ENCODE results near the gene TMED4. TPM values are rescaled to one million over a fixed set of nuclear protein-coding genes. Genes with fewer than 3 reads are reported as not detected.

The TMED4 gene
- total and polyA plus RNA-seq, 2 of the 13 experiments (the other 11 are each of a cell fraction or from before 2014, with no cell fraction given): 81.4 to 109 TPM

DNA sequence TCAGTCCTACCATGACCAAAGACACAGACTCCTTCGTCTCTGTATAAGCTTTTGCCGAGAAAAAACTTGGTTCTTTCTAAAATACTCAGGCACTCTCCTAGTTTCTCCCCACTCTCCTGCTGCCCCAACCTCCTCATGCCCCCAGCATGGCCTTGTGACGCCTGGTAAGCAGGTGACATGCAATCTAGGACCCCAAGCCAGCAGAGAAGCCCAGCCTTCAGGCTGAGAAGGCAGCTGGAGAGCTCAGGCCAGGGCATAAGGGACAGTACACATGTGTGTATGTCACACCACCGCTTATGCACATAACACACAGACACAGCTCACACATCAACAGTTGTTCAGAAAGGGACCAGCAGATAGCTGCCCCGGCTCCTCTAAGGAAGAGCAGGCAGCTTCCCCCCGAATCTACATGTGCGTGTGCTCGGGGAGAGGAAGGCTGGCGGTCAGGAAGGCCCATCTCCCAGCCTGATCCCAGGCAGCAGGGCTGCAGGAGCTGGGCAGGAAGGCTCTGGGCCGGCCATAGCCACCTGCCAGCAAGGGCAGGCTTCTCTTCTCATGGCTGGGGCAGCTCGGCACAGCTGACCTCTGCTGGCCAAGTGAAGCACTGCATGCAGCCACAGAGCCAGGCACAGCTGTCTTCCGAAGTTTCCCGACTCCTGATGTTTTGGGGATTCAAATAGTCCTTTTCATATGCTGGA is 16.8 kb downstream of the TMED4 start (continued):
- TF ChIP-seq ZFAT (CRISPR knock-in tag; conservative IDR thresholded peaks at IDR 0.05) (no peak), ZNF230 (CRISPR knock-in tag; IDR thresholded peaks at IDR 0.05) (no peak), GATAD1 (CRISPR knock-in tag; IDR thresholded peaks at IDR 0.05) (peak; percentile 20; the same call in 1 of the 2 replicates), KLF16 (CRISPR knock-in tag; IDR thresholded peaks at IDR 0.05) (no peak), REL (CRISPR knock-in tag; conservative IDR thresholded peaks at IDR 0.05) (no peak), POLR2A (IDR thresholded peaks at IDR 0.05; ENCODE audit: insufficient read depth in 1 of 2, low read depth in 2 of 2, low read length in 2 of 2) (peak in 1 of 2 experiments; percentile 33; a peak in 1 of 4 replicates), MAFG (CRISPR knock-in tag; IDR thresholded peaks at IDR 0.05) (no peak), PAWR (CRISPR knock-in tag; IDR thresholded peaks at IDR 0.05; ENCODE audit: borderline replicate concordance) (no peak), HMG20B (CRISPR knock-in tag; conservative IDR thresholded peaks at IDR 0.05) (no peak), TP53 (CRISPR knock-in tag; conservative IDR thresholded peaks at IDR 0.05) (no peak), ZNF616 (CRISPR knock-in tag; IDR thresholded peaks at IDR 0.05; ENCODE audit: low read depth) (no peak), ZNF670 (CRISPR knock-in tag; IDR thresholded peaks at IDR 0.05; ENCODE audit: borderline replicate concordance) (no peak), ZNF468 (CRISPR knock-in tag; IDR thresholded peaks at IDR 0.05) (no peak), EHMT2 (IDR thresholded peaks at IDR 0.05; ENCODE audit: borderline replicate concordance, low read depth, low read length) (no peak), ZNF136 (CRISPR knock-in tag; IDR thresholded peaks at IDR 0.05; ENCODE audit: low read depth) (no peak), ZNF563 (CRISPR knock-in tag; IDR thresholded peaks at IDR 0.05) (no peak), WIZ (CRISPR knock-in tag; IDR thresholded peaks at IDR 0.05) (no peak), FOSL2 (CRISPR knock-in tag; IDR thresholded peaks at IDR 0.05) (peak; percentile 20; the same call in 1 of the 2 replicates), ZFP36L2 (CRISPR knock-in tag; IDR thresholded peaks at IDR 0.05) (no peak), ZNF605 (CRISPR knock-in tag; IDR thresholded peaks at IDR 0.05) (0 out of 2 replicates have a peak, but pooled peaks have one; percentile 6), ZNF552 (CRISPR knock-in tag; IDR thresholded peaks at IDR 0.05; ENCODE audit: borderline replicate concordance) (no peak), MXD4 (CRISPR knock-in tag; IDR thresholded peaks at IDR 0.05) (0 out of 2 replicates have a peak, but pooled peaks have one; percentile 41)
- TF ChIP-seq, protein P1, sequence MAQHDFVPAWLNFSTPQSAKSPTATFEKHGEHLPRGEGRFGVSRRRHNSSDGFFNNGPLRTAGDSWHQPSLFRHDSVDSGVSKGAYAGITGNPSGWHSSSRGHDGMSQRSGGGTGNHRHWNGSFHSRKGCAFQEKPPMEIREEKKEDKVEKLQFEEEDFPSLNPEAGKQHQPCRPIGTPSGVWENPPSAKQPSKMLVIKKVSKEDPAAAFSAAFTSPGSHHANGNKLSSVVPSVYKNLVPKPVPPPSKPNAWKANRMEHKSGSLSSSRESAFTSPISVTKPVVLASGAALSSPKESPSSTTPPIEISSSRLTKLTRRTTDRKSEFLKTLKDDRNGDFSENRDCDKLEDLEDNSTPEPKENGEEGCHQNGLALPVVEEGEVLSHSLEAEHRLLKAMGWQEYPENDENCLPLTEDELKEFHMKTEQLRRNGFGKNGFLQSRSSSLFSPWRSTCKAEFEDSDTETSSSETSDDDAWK (CRISPR knock-in tag; IDR thresholded peaks at IDR 0.05): no peak
- TF ChIP-seq, protein P2, sequence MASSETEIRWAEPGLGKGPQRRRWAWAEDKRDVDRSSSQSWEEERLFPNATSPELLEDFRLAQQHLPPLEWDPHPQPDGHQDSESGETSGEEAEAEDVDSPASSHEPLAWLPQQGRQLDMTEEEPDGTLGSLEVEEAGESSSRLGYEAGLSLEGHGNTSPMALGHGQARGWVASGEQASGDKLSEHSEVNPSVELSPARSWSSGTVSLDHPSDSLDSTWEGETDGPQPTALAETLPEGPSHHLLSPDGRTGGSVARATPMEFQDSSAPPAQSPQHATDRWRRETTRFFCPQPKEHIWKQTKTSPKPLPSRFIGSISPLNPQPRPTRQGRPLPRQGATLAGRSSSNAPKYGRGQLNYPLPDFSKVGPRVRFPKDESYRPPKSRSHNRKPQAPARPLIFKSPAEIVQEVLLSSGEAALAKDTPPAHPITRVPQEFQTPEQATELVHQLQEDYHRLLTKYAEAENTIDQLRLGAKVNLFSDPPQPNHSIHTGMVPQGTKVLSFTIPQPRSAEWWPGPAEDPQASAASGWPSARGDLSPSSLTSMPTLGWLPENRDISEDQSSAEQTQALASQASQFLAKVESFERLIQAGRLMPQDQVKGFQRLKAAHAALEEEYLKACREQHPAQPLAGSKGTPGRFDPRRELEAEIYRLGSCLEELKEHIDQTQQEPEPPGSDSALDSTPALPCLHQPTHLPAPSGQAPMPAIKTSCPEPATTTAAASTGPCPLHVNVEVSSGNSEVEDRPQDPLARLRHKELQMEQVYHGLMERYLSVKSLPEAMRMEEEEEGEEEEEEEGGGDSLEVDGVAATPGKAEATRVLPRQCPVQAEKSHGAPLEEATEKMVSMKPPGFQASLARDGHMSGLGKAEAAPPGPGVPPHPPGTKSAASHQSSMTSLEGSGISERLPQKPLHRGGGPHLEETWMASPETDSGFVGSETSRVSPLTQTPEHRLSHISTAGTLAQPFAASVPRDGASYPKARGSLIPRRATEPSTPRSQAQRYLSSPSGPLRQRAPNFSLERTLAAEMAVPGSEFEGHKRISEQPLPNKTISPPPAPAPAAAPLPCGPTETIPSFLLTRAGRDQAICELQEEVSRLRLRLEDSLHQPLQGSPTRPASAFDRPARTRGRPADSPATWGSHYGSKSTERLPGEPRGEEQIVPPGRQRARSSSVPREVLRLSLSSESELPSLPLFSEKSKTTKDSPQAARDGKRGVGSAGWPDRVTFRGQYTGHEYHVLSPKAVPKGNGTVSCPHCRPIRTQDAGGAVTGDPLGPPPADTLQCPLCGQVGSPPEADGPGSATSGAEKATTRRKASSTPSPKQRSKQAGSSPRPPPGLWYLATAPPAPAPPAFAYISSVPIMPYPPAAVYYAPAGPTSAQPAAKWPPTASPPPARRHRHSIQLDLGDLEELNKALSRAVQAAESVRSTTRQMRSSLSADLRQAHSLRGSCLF (CRISPR knock-in tag; IDR thresholded peaks at IDR 0.05; ENCODE audit: borderline replicate concordance): no peak
- TF ChIP-seq, protein P3, sequence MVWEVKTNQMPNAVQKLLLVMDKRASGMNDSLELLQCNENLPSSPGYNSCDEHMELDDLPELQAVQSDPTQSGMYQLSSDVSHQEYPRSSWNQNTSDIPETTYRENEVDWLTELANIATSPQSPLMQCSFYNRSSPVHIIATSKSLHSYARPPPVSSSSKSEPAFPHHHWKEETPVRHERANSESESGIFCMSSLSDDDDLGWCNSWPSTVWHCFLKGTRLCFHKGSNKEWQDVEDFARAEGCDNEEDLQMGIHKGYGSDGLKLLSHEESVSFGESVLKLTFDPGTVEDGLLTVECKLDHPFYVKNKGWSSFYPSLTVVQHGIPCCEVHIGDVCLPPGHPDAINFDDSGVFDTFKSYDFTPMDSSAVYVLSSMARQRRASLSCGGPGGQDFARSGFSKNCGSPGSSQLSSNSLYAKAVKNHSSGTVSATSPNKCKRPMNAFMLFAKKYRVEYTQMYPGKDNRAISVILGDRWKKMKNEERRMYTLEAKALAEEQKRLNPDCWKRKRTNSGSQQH (CRISPR knock-in tag; IDR thresholded peaks at IDR 0.05; ENCODE audit: low read depth): no peak
